ENCODE results near the gene RIMS3. TPM values are rescaled to one million over a fixed set of nuclear protein-coding genes. Genes with fewer than 3 reads are reported as not detected.

RIMS3 gene
- polyA plus RNA-seq, 1 donor (not counting 4 experiments of a cell fraction or from before 2014, with no cell fraction given): 1.7 TPM

DNA sequence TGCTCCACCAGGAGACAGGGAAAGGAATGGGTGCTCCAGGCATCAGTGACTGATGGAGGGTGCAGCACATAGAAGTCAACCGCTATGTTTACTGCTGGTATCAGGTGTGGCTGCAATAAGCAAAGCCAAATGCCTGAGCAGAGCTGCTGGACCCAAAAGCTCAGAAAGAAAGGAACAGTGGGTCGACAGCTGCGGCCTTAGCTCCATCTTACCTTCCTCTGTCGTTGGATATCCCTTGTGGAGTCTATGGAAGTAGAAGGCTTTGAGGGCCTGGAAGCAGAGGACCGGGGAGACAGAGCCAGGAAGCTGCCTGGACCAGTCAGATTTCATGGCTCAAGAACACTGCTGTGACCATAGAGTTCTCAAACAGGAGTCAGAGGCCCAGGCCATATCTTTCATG, 45.3 kb downstream of the RIMS3 start:
- Histone ChIP-seq H3K4me3 (ENCODE audit: control insufficient read depth in 2 of 3, extremely low read depth in 1 of 3, insufficient read depth in 2 of 3, low read depth in 1 of 3, low read length in 3 of 3) (no peak overlapping the region), H3K36me3 (ENCODE audit: control insufficient read depth in 2 of 2, extremely low read depth in 1 of 2, insufficient read depth in 2 of 2, low read length in 2 of 2) (no peaks in the 10 kb centered on the region), H2AFZ (ENCODE audit: control insufficient read depth, low read length) (no peak overlapping the region), H3K4me1 (ENCODE audit: control insufficient read depth, extremely low read depth, insufficient read depth, low read length) (no peaks in the 10 kb centered on the region), H4K20me1 (ENCODE audit: control insufficient read depth, extremely low read depth, insufficient read depth, low read length) (no peaks in the 10 kb centered on the region), H3K27me3 (ENCODE audit: control insufficient read depth, extremely low read depth, insufficient read depth, low read length) (peaks cover 13% of the 10 kb centered on the region), H3K9me3 (ENCODE audit: control insufficient read depth, low read depth, low read length) (no peaks in the 10 kb centered on the region), H3K27ac (ENCODE audit: control insufficient read depth, insufficient read depth, low read length) (no peak overlapping the region), H3K9ac (ENCODE audit: control insufficient read depth, extremely low read depth, insufficient read depth, low read length) (no peak overlapping the region), H3K9me1 (ENCODE audit: control insufficient read depth, extremely low read depth, insufficient read depth, low read length) (no peaks in the 10 kb centered on the region), H3K4me2 (ENCODE audit: control insufficient read depth, extremely low read depth, insufficient read depth, low read depth, low read length) (no peak overlapping the region), H3K79me2 (ENCODE audit: control insufficient read depth, insufficient read depth, low read length) (no peaks in the 10 kb centered on the region)
- dilution Hi-C loops (cut with MboI; ENCODE audit: extremely low pct_ligation_motif_present, low sequenced_read_pairs): no loop called here
- FAIRE-seq (no peak), DNase-seq (ENCODE audit: low read depth, low spot score) (no peak)
- TF ChIP-seq EZH2 (IDR thresholded peaks at IDR 0.05; ENCODE audit: low read length): no peak
- TF ChIP-seq, protein P1, sequence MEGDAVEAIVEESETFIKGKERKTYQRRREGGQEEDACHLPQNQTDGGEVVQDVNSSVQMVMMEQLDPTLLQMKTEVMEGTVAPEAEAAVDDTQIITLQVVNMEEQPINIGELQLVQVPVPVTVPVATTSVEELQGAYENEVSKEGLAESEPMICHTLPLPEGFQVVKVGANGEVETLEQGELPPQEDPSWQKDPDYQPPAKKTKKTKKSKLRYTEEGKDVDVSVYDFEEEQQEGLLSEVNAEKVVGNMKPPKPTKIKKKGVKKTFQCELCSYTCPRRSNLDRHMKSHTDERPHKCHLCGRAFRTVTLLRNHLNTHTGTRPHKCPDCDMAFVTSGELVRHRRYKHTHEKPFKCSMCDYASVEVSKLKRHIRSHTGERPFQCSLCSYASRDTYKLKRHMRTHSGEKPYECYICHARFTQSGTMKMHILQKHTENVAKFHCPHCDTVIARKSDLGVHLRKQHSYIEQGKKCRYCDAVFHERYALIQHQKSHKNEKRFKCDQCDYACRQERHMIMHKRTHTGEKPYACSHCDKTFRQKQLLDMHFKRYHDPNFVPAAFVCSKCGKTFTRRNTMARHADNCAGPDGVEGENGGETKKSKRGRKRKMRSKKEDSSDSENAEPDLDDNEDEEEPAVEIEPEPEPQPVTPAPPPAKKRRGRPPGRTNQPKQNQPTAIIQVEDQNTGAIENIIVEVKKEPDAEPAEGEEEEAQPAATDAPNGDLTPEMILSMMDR (optimal IDR thresholded peaks at IDR 0.05 in 1 of 3, IDR thresholded peaks at IDR 0.05 in 1 of 3, conservative IDR thresholded peaks at IDR 0.05 in 1 of 3; ENCODE audit: extremely low read depth in 1 of 3, insufficient read depth in 2 of 3, low read length in 3 of 3): no peak

- Histone ChIP-seq H3K9me1 (ENCODE audit: control insufficient read depth, extremely low read depth, insufficient read depth, low read length) (no peaks in the 10 kb centered on the region), H3K27ac (ENCODE audit: control insufficient read depth, insufficient read depth, low read length) (no peak overlapping the region), H3K9ac (ENCODE audit: control insufficient read depth, extremely low read depth, insufficient read depth, low read length) (no peak overlapping the region), H2AFZ (ENCODE audit: control insufficient read depth, low read length) (no peak overlapping the region), H3K4me3 (ENCODE audit: control insufficient read depth in 2 of 3, extremely low read depth in 1 of 3, insufficient read depth in 2 of 3, low read depth in 1 of 3, low read length in 3 of 3) (no peak overlapping the region), H4K20me1 (ENCODE audit: control insufficient read depth, extremely low read depth, insufficient read depth, low read length) (no peaks in the 10 kb centered on the region), H3K79me2 (ENCODE audit: control insufficient read depth, insufficient read depth, low read length) (no peaks in the 10 kb centered on the region), H3K27me3 (ENCODE audit: control insufficient read depth, extremely low read depth, insufficient read depth, low read length) (peaks cover 11% of the 10 kb centered on the region), H3K36me3 (ENCODE audit: control insufficient read depth in 2 of 2, extremely low read depth in 1 of 2, insufficient read depth in 2 of 2, low read length in 2 of 2) (no peaks in the 10 kb centered on the region), H3K4me2 (ENCODE audit: control insufficient read depth, extremely low read depth, insufficient read depth, low read depth, low read length) (no peak overlapping the region), H3K4me1 (ENCODE audit: control insufficient read depth, extremely low read depth, insufficient read depth, low read length) (no peaks in the 10 kb centered on the region), H3K9me3 (ENCODE audit: control insufficient read depth, low read depth, low read length) (no peaks in the 10 kb centered on the region)
- FAIRE-seq (no peak), DNase-seq (ENCODE audit: low read depth, low spot score) (no peak)
- TF ChIP-seq EZH2 (IDR thresholded peaks at IDR 0.05; ENCODE audit: low read length): no peak
- TF ChIP-seq, protein P1 (optimal IDR thresholded peaks at IDR 0.05 in 1 of 3, IDR thresholded peaks at IDR 0.05 in 1 of 3, conservative IDR thresholded peaks at IDR 0.05 in 1 of 3; ENCODE audit: extremely low read depth in 1 of 3, insufficient read depth in 2 of 3, low read length in 3 of 3): no peak
- dilution Hi-C loops (cut with MboI; ENCODE audit: extremely low pct_ligation_motif_present, low sequenced_read_pairs): no loop called here
These were observed 47.4 kb downstream of the RIMS3 start for GRCh38 chr1:40618108-40618507.

Data from keratinocyte (primary cell).